Left lung (tissue), 10 donors: ENCODE measurements around the gene TTC7B. TPM values are rescaled to one million over a fixed set of nuclear protein-coding genes. Genes with fewer than 3 reads are reported as not detected.
A peak's percentile ranks its signal among the peaks of the same experiment; 100 is the strongest.

Source experiments
- ATAC-seq: fragments of 200-7000 bp; cut with Tn5 transposase; one replicate; pipeline ENCODE4 v1.9.1; 2020; ENCODE audit warnings: moderate library complexity
- DNase-seq, 4 donors: peaks; one replicate each; pipeline ENCODE4 v3.0.0-alpha.2; 2013 to 2020
- H3K27ac ChIP-seq, 2 donors: fragments of 200-600 bp; sonication (generic) in 1 of 2; one replicate each; pipeline versions ENCODE4 v1.5.0 to v1.8.0; 2020 to 2021
- H3K27me3 ChIP-seq, 2 donors: fragments of 200-600 bp; sonication (generic) in 1 of 2; one replicate each; pipeline versions ENCODE4 v1.5.0 to v1.8.0; 2020 to 2021
- H3K36me3 ChIP-seq, 2 donors: fragments of 200-600 bp; sonication (generic) in 1 of 2; one replicate each; pipeline versions ENCODE4 v1.5.0 to v1.8.0; 2020 to 2021
- H3K4me1 ChIP-seq, 2 donors: fragments of 200-600 bp; one replicate each; pipeline ENCODE4 v1.8.0; 2021
- H3K4me3 ChIP-seq, 2 donors: fragments of 200-600 bp; sonication (generic) in 1 of 2; one replicate each; pipeline versions ENCODE4 v1.5.0 to v1.8.0; 2020 to 2021; ENCODE audit warnings: mild to moderate bottlenecking in 1 of 2
- H3K9me3 ChIP-seq, 2 donors: fragments of 200-600 bp; sonication (generic) in 1 of 2; one replicate each; pipeline versions ENCODE4 v1.5.0 to v1.8.0; 2020 to 2021
- intact Hi-C, 2 donors: fragments of 100-400 bp; cut with DNase I; formaldehyde crosslinking; loops; one replicate each; pipeline versions ENCODE4 v1.11.2 to v1.14.2; 2022
- polyA plus RNA-seq, 6 donors: library from polyadenylated mRNA; unstranded; fragments of 120-200 nt; gene quantifications; one replicate each; pipeline ENCODE4 v1.2.1, GENCODE V29; 2013; ENCODE audit not compliant: insufficient read length in 6 of 6
- total RNA-seq, 2 donors: library from RNA; stranded (reverse); fragmentation: NEBNext Ultra II Directional; extraction: Animal tissue kit (Norgen Biotek cat#: 25700); gene quantifications; one replicate each; pipeline ENCODE4 v1.2.1, GENCODE V29; 2021
- TF ChIP-seq, protein P1 (sequence below), 2 donors: fragments of 200-600 bp; sonication (generic) in 1 of 2; IDR thresholded peaks; one replicate each; pipeline versions ENCODE4 v1.5.0 to v1.8.0; 2021; ENCODE audit warnings: antibody characterized with exemption in 2 of 2
- donor health status: DM: no; HTN: yes; CAD: no.
- donor health status: DM: no; HTN: no; CAD: no.

Gene TTC7B
- total and polyA plus RNA-seq, 8 donors = 26.8 to 47.5 (median 39.5) TPM

DNA sequence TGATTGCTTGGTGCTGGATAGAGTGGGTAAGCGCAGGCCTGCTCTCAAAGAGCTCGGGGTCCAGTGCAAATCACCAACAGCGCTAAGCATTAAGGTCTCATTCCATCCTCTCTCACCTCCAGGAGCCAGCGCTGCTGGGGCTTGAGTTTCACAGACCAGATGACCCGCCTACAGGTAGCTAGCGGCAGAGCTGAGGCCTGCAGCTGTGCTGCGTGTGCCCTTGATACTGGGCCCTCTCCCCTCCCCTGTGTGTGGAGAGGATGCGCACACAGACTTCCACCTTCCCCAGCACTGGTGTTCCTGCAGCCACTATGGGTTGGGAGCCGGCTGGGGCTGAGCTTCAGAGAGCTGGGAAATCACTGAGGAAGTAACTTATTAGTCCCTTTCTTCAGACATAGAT, 269.5 kb downstream of the TTC7B start:
- ATAC-seq = no peak
- intact Hi-C loops = no loop called here
- TF ChIP-seq, protein P1, sequence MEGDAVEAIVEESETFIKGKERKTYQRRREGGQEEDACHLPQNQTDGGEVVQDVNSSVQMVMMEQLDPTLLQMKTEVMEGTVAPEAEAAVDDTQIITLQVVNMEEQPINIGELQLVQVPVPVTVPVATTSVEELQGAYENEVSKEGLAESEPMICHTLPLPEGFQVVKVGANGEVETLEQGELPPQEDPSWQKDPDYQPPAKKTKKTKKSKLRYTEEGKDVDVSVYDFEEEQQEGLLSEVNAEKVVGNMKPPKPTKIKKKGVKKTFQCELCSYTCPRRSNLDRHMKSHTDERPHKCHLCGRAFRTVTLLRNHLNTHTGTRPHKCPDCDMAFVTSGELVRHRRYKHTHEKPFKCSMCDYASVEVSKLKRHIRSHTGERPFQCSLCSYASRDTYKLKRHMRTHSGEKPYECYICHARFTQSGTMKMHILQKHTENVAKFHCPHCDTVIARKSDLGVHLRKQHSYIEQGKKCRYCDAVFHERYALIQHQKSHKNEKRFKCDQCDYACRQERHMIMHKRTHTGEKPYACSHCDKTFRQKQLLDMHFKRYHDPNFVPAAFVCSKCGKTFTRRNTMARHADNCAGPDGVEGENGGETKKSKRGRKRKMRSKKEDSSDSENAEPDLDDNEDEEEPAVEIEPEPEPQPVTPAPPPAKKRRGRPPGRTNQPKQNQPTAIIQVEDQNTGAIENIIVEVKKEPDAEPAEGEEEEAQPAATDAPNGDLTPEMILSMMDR (IDR thresholded peaks at IDR 0.05) = no peak

GRCh38 chr14:90545966-90546751, 270.1 kb downstream of the TTC7B start:
- intact Hi-C loops = no loop called here
- H3K36me3 ChIP-seq = peaks cover 0 to 3% of the 10 kb centered on the region in 2 donors
- no peak overlapping the region for H3K27ac ChIP-seq
- TF ChIP-seq, protein P1 (IDR thresholded peaks at IDR 0.05) = no peak
- DNase-seq = peak in 1 of 4 donors; percentile 44
- H3K9me3 ChIP-seq = no peaks in the 10 kb centered on the region
- H3K4me1 ChIP-seq = no peaks in the 10 kb centered on the region
- no peaks in the 10 kb centered on the region for H3K27me3 ChIP-seq
- no peak overlapping the region for H3K4me3 ChIP-seq
- ATAC-seq = peak; percentile 15

More for the DNA sequence above, 269.5 kb downstream of the TTC7B start:
- H3K4me1 ChIP-seq = no peaks in the 10 kb centered on the region
- no peaks in the 10 kb centered on the region for H3K9me3 ChIP-seq
- H3K36me3 ChIP-seq = no peaks in the 10 kb centered on the region
- no peaks in the 10 kb centered on the region for H3K27me3 ChIP-seq
- H3K4me3 ChIP-seq = no peak overlapping the region
- H3K27ac ChIP-seq = no peak overlapping the region
- DNase-seq = no peak

DNA sequence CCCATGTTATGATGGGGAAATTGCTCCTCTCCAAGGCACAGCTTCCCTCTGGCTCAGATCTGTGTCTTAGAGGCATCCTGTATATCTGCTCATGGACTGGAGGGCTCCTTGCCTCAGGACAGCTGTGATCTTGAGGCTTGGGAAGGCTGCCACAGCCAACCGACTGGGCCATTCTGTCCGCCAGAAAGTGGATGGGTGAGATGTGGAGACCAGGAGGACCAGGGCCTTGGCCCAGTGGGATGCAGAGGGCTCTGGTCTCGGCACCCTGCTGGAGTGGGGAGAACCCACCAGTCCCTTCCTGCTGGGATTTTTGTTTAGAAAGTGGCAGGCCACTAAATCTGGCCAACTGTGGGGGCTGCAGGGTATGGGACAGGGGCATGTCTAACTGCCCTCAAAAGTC, 270.8 kb downstream of the TTC7B start:
- no peak overlapping the region for H3K27ac ChIP-seq
- no peaks in the 10 kb centered on the region for H3K27me3 ChIP-seq
- TF ChIP-seq, protein P1 (IDR thresholded peaks at IDR 0.05) = no peak
- no peak for DNase-seq
- no peaks in the 10 kb centered on the region for H3K4me1 ChIP-seq
- intact Hi-C loops = no loop called here
- H3K4me3 ChIP-seq = no peak overlapping the region
- no peaks in the 10 kb centered on the region for H3K9me3 ChIP-seq
- no peak for ATAC-seq
- H3K36me3 ChIP-seq = peaks cover 0 to 6% of the 10 kb centered on the region in 2 donors

- H3K27me3 ChIP-seq = no peaks in the 10 kb centered on the region
- ATAC-seq (no peak), DNase-seq (no peak)
- H3K4me1 ChIP-seq = no peaks in the 10 kb centered on the region
- peaks cover 0 to 9% of the 10 kb centered on the region in 2 donors for H3K36me3 ChIP-seq
- H3K4me3 ChIP-seq = no peak overlapping the region
- intact Hi-C loops = no loop called here
- TF ChIP-seq, protein P1 (IDR thresholded peaks at IDR 0.05) = no peak
- no peaks in the 10 kb centered on the region for H3K9me3 ChIP-seq
- no peak overlapping the region for H3K27ac ChIP-seq
These were observed 271.3 kb downstream of the TTC7B start for GRCh38 chr14:90544971-90545370.

DNA sequence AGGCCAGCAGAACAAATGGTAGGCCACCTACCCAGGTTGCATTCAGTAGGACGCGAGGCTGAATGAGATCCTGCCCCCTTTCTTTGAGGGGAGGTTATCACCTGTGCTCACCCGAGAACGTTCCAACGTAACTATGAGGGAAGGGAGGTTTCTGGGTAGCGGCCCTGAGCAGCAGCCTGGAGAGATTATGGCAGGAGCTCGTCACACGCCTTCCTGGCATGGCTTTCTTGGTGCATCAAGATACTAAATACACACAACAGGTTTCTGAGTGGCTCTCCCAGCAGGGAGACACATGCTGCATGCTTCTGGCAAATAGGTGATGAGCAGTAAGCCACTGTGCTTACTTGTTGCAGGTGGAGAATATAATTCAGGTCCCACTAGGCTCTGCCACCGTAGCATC, 271.7 kb downstream of the TTC7B start:
- intact Hi-C loops = no loop called here
- no peak for DNase-seq
- H3K27me3 ChIP-seq = no peaks in the 10 kb centered on the region
- no peak overlapping the region for H3K4me3 ChIP-seq
- no peak overlapping the region for H3K27ac ChIP-seq
- H3K4me1 ChIP-seq = no peaks in the 10 kb centered on the region
- no peaks in the 10 kb centered on the region for H3K9me3 ChIP-seq
- TF ChIP-seq, protein P1 (IDR thresholded peaks at IDR 0.05) = no peak
- no peak for ATAC-seq
- H3K36me3 ChIP-seq = peaks cover 0 to 14% of the 10 kb centered on the region in 2 donors
